Uterus (tissue), 2 donors: Measurements from ENCODE around the gene LDLRAD4.

Experiments
- CTCF ChIP-seq, 4 experiments: fragments of 200-600 bp in 2 of 4; fragments of 450-650 bp in 2 of 4; sonication (generic) in 2 of 4; IDR thresholded peaks; one replicate each; pipeline ENCODE4 v1.5.1; 2016 to 2019; ENCODE audit warnings: antibody characterized with exemption in 4 of 4, mild to moderate bottlenecking in 2 of 4, moderate library complexity in 1 of 4
- POLR2A ChIP-seq, 2 donors: fragments of 450-650 bp; IDR thresholded peaks; one replicate each; pipeline ENCODE4 v1.6.1; 2016; ENCODE audit warnings: antibody characterized with exemption in 2 of 2, mild to moderate bottlenecking in 1 of 2, moderate library complexity in 1 of 2

- no peak for TF ChIP-seq POLR2A (IDR thresholded peaks at IDR 0.05)
- no peak for TF ChIP-seq CTCF (IDR thresholded peaks at IDR 0.05)
Measured at GRCh38 chr18:13430663-13431062, 212.1 kb downstream of the LDLRAD4 start.
